PFSK-1 (cell line): ENCODE measurements around the gene IGSF3.

ENCODE experiments used
- FOXP2 ChIP-seq: optimal IDR thresholded peaks from 2 replicates; pipeline ENCODE3; 2011; ENCODE audit warnings: borderline replicate concordance, control low read depth, inconsistent platforms; ENCODE audit not compliant: insufficient read depth; ENCODE audit errors: extremely low read length, extremely low read depth
- POLR2AphosphoS5 ChIP-seq: IDR thresholded peaks from 2 replicates; pipeline ENCODE4 v1.6.1; 2012; ENCODE audit warnings: low read depth, mild to moderate bottlenecking, control low read depth, low read length, moderate library complexity
- REST ChIP-seq, 2 experiments: IDR thresholded peaks; 2 replicates each; pipeline versions ENCODE4 v1.6.1 to v1.8.0; 2011 to 2012; ENCODE audit warnings: low read depth in 2 of 2, low read length in 2 of 2, control low read depth in 1 of 2, inconsistent platforms in 1 of 2, mild to moderate bottlenecking in 1 of 2, moderate library complexity in 1 of 2; ENCODE audit not compliant: insufficient read depth in 1 of 2
- TAF1 ChIP-seq: IDR thresholded peaks from 2 replicates; pipeline ENCODE4 v1.6.1; 2012; ENCODE audit warnings: low read length, control low read depth, borderline replicate concordance; ENCODE audit not compliant: insufficient read depth

DNA sequence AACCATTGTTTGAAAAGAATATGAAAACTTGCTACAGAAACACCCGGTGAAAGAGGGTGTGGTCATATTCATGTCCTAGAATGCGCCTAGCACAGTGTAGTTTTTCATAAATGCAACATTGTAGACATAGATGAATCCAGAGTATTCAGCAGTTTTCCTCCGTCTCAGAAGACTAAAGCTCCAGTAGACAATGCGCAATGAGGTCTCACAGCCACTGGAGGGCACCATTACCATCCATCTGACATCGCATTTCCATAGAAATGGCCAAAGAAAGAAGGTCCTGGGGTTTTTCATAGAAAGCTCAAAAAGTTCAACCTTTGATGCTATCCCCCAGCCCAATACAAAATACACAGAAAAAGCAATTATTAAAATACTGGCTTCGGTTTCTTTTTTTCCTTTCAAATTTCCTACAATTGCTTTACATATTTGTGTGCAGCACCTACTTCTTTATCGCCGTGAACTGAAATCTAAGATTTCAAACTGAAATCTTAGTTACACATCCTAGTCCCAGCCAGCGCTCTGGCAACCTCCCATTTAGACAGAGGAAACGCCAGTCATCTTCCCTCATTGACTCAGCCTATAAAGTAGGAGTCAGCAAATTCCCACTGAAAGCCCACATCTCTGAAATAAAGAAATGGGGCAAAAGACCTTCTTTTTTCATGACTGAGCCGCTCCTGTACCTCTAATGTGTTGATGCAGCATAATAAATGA lies 92.8 kb downstream of the IGSF3 start:
- no peak for TF ChIP-seq POLR2AphosphoS5
- TF ChIP-seq REST (IDR thresholded peaks at IDR 0.05; ENCODE audit: insufficient read depth in 1 of 2, low read depth in 2 of 2, low read length in 2 of 2) = no peak
- TF ChIP-seq FOXP2 = no peak
- no peak for TF ChIP-seq TAF1
